Measurements from ENCODE around the gene LRRC3.

Gene LRRC3

GRCh38 chr21:44458971-44459711 lies 3.8 kb downstream of the LRRC3 start:
- DNase-seq (ENCODE audit: low read depth): no peak

GRCh38 chr21:44459712-44460440 lies 4.6 kb downstream of the LRRC3 start:
- no peak for DNase-seq (ENCODE audit: low read depth)

GRCh38 chr21:44460441-44460755 lies 5.1 kb downstream of the LRRC3 start:
- no peak for DNase-seq (ENCODE audit: low read depth)

GRCh38 chr21:44461005-44461404 lies 5.7 kb downstream of the LRRC3 start:
- no peak for DNase-seq (ENCODE audit: low read depth)

- no peak for DNase-seq (ENCODE audit: low read depth)
These were observed 6.2 kb downstream of the LRRC3 start for GRCh38 chr21:44461464-44462001.

- DNase-seq (ENCODE audit: low read depth): no peak
These were observed 7.0 kb downstream of the LRRC3 start for GRCh38 chr21:44462086-44462833.

- no peak for DNase-seq (ENCODE audit: low read depth)
These were observed 7.5 kb downstream of the LRRC3 start for GRCh38 chr21:44462834-44463200.

- no peak for DNase-seq (ENCODE audit: low read depth)
These were observed 8.4 kb downstream of the LRRC3 start for GRCh38 chr21:44463724-44464123.

GRCh38 chr21:44464351-44464750 lies 9.0 kb downstream of the LRRC3 start:
- no peak for DNase-seq (ENCODE audit: low read depth)

GRCh38 chr21:44466351-44466954 lies 11.1 kb downstream of the LRRC3 start:
- no peak for DNase-seq (ENCODE audit: low read depth)

GRCh38 chr21:44466996-44467858 lies 11.9 kb downstream of the LRRC3 start:
- DNase-seq (ENCODE audit: low read depth): no peak

GRCh38 chr21:44467859-44468195 lies 12.5 kb downstream of the LRRC3 start:
- DNase-seq (ENCODE audit: low read depth): no peak

GRCh38 chr21:44471341-44471740 lies 16.0 kb downstream of the LRRC3 start:
- no peak for DNase-seq (ENCODE audit: low read depth)

GRCh38 chr21:44471996-44472395 lies 16.7 kb downstream of the LRRC3 start:
- DNase-seq (ENCODE audit: low read depth): no peak

GRCh38 chr21:44473915-44474555 lies 18.7 kb downstream of the LRRC3 start:
- DNase-seq (ENCODE audit: low read depth): no peak

- no peak for DNase-seq (ENCODE audit: low read depth)
These were observed 20.0 kb downstream of the LRRC3 start for GRCh38 chr21:44475266-44475845.

GRCh38 chr21:44477131-44477530 lies 21.8 kb downstream of the LRRC3 start:
- DNase-seq (ENCODE audit: low read depth): no peak

GRCh38 chr21:44477712-44478111 lies 22.4 kb downstream of the LRRC3 start:
- no peak for DNase-seq (ENCODE audit: low read depth)

GRCh38 chr21:44478124-44478800 lies 23.0 kb downstream of the LRRC3 start:
- no peak for DNase-seq (ENCODE audit: low read depth)

GRCh38 chr21:44478801-44479167 lies 23.5 kb downstream of the LRRC3 start:
- no peak for DNase-seq (ENCODE audit: low read depth)
